Right forelimb (tissue), 1 donor: Measurements from ENCODE around the gene CCDC197.

Source experiments
- DNase-seq: peaks from one replicate; pipeline ENCODE4 v3.0.0-alpha.2; 2018

CCDC197 gene

GRCh38 chr14:93980456-93981201, 16.5 kb upstream of the CCDC197 start:
- DNase-seq, result no peak

DNA sequence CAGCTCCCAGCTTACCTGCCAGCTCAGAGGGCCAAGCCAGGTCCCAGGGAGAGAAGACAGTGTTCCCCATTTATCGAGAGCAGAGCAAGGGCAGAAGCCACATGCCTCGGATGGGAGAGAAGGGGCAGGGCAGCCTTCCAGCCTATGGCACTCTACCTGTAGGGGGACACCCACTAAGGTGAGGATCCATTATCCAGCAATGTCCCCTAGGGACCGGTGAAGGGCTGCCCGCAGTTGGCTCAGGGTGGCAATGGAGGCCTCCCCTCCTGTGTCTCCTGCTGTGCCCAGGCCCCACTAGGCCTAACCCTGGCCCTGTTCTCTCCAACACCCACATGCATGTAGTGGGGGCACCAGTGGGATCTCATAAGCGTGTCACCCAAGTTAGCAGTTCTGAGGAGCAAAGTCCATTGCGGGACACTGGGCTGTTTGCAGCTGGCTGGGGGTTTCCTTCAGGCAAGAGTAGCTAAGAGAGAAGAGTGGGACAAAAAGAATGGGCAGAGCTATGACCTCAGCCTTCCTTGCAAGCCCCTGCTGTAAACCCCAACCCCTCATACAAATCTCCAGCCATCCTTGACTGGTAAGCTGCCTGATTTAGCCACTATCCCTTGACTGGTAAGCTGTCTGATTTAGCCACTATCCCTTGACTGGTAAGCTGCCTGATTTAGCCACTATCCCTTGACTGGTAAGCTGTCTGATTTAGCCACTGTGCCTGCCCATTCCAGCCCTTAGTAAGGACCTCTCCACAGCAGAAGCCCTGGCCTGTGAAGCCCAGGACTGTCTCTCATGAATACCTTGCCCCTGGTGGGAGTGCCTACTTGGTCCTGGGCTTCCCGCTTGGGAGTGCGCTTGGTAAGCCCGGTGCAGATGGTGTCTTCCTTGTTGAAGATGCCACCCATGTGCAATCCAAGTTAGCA, 15.5 kb upstream of the CCDC197 start:
- no peak for DNase-seq

DNA sequence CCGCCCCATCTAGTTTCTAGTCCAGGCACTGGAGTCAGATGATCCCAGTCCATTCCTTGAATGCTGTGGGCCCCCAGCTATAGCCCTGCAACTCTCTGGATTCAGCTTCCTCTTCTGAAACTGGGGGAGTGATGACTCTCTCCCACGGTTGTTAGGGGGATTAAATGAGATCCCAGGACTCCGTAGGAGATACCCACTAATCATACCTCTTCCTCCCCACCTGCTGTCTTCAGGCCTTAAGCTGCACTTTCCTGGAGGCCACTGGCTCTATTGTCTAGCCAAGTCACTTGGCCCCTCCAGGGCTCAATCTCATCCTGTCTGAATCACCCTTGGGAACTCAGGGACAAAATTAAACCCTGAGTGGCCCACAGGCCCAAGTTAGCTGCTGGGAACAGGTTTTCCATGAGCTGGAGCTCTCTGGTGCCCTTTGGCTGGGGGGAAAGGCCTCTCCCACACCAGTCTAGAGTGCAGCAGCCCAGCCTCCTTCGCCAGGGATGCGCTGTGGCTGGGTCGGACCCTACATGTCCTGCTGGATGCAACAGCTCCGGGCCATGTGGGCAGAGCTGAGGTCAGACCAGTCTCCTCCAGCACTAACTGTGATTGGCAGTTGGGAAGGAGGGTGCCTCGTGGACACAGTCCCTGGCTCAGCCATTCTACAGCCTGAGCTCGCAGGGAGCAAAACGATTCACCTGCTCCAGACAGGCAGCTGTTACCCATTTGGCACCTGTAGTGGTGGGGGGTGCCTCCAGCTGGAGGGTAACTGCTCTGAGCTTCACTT, 14.7 kb upstream of the CCDC197 start:
- no peak for DNase-seq

GRCh38 chr14:93984070-93984469, 13.0 kb upstream of the CCDC197 start:
- DNase-seq, result no peak

GRCh38 chr14:93984987-93985410, 12.1 kb upstream of the CCDC197 start:
- DNase-seq, result no peak

GRCh38 chr14:93986955-93987354, 10.1 kb upstream of the CCDC197 start:
- DNase-seq, result no peak

DNA sequence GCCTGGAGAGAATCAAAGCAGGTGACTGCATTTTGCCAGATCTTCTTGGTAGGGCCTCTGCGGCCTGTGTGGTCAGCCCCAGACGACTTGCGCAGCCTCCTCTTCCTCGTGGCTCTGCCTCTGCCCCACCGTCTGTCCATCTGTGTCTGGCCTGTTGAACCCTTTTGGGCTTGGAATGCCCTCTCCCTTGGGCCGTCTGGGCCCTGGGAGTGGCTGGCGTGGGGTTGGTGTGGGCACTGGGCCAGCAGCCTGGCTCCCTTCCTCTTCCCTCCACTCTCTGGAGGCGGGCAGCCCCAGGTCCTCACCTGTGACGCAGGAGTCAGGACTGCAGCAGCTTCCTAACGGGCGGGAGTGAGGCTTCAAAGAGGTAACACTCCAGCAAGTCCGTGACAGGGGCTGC, 9.7 kb upstream of the CCDC197 start:
- DNase-seq, result no peak

GRCh38 chr14:93987815-93988476, 9.2 kb upstream of the CCDC197 start:
- DNase-seq, result no peak

DNA sequence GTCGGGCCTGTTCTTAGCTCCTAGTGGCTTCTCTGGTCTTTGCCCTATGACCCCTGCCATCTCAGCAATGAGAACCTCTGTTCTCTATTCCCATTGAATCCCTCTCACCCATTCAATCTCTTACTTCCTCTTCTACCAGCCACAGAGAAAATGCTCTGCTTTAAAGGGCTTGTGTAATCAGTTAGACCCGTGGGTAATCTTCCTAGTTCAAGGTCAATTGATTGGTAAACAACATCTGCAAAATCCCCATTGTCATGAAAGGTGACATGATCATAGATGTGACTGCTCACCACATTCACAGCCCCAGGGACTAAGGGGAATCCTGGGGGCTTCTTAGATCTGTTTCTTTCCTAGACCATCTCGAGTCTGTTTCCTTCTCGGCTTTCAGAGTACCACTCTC, 7.2 kb upstream of the CCDC197 start:
- no peak for DNase-seq

GRCh38 chr14:93991212-93991611, 5.9 kb upstream of the CCDC197 start:
- no peak for DNase-seq

DNA sequence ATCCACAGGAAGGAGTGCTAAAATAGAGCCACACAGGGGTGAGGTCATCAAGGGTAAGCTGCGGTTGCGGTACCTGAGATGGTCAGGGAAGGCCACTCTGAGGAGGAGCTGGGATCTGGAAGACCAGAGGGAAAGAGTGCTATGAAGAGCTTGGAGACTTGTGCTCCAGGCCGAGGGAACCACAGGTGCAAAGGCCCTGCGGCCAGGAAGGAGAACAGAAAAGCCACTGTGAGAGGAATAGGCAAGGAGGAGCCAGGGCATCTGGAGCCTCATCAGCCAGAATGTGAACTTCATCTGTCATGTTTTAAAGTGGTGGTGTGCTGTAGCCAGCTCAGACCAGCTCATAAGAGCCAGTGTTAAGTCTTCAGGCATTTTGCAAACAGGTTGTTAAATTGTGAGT, 5.5 kb upstream of the CCDC197 start:
- DNase-seq, result no peak

GRCh38 chr14:93993382-93993781, 3.7 kb upstream of the CCDC197 start:
- DNase-seq, result no peak

DNA sequence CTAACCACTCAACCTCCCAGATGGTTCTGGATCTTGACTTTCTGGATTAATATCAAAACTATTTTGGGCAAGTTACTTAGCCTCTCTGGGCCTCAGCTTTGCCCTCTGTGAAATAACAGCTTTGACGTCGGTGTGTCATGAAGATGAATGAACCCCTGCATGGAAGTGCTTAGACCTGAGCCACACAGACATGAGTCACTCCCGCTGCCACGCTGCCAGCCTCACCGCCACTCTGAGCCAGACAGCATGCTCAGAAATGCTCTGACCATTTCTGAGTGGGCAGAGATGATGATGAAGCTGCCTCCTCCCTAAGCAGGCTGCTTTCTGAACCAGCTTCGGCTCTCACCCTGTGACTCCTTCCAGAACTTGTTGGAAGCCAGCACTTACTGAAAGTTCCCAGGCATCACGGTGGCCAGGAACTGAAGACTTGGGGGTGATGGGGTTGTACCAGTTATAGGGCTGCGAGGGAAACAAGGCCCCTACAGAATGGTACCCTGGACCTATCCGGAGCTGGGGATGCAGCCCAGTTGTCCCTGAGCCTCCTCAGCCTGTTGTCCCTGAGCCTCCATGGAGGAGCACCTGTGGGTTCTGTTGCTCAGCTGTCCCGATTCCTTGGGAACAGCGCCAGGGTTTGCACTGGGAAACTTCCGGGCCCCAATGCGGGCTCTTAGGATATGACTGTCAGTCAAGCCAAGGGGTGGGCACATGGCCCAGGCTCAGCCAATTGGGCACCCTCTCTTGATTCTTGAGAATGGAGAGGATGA, 2.0 kb upstream of the CCDC197 start:
- no peak for DNase-seq

- DNase-seq, result no peak
Observed at GRCh38 chr14:93996130-93996695, 888 bp upstream of the CCDC197 start.

DNA sequence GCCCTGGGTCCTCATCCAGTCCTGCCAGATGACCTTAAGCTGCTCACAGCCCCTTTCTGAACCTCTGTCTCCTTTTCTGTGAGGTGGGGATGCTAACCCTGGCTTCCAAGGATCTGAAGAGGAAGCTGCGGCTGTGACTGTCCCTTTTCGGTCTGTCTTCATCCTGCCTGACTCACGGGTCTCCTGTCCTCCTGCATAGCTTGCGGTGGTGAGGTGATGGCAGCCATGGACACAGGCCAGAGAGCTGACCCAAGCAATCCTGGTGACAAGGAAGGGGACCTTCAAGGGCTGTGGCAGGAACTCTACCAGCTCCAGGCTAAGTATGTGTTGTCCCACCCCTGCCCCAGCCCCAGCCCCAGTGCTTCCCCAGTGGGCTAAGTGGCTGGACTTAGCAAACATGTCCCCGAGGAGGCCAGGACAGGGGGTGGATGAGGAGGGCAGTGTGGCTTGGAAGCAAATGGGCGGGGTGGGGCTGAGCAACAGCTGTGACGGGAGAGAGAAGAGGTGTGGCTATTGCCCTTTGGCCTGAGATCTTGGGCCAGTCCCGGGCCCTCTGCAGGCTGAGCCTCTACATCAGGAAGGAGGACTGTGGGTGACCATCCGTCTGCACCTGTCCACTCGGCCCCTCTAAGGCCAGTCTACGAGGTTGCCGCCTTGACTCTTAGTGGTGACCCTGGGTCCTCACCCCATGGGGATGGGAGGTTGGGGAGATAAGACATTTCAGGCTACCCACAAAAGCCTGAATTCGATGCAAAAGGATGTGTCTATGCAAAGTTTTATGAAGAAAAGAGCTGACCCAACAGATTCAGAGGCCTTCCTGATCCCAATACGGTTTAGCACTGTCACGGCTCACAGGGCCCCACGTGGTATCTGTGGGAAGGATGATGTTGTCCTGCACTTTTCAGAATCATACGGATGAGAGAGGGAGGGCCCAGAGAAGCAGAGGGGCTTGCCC, 1.1 kb downstream of the CCDC197 start:
- no peak for DNase-seq

GRCh38 chr14:93998871-93999403, 1.8 kb downstream of the CCDC197 start:
- DNase-seq, result no peak

GRCh38 chr14:93999573-93999972, 2.5 kb downstream of the CCDC197 start:
- no peak for DNase-seq

DNA sequence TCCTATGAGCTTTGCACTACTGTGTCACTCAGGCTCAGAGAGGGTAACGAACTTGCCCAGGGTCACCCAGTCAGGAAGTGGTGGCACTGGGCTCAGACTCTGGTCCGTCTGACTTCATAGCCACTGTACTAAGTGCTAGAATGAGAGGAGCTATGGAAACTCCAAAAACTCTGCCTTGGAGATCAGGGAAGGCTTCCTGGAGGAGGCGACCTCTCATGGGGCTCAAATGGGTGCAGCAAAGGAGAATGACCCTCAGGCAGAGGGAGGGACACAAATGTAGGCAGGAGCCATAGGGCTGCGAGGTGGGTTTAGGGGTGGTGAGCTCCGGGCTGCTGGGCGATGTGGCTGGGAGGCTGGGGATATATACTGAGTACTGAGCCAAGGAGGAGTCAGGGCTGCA, 3.2 kb downstream of the CCDC197 start:
- no peak for DNase-seq

DNA sequence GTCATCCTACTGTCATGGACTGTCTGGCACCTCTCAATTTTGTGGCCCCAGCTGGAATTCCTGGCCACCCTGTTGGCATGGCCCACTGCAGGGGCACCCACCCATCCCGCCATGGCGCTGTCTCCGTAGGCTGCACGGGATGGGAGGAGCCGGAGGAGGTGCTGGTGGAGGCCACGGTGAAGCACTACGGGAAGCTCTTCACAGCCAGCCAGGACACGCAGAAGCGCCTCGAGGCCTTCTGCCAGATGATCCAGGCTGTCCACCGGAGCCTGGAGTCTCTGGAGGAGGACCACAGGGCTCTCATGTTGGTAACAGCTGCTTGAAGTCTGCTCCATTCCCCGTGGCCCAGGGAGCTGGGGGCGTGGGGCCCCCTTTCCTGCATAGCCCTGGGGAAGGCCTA, 3.9 kb downstream of the CCDC197 start:
- DNase-seq, result no peak
